AG04449 (cell line): ENCODE results near the gene SAYSD1.

Experiments
- CTCF ChIA-PET: fragments of 350-600 bp; formaldehyde crosslinking; extraction: SDS; loops from one replicate; lab custom pipeline; 2021; ENCODE audit warnings: antibody characterized with exemption; lab: Yijun Ruan, JAX
- POLR2A ChIA-PET: fragments of 400-600, 350-600 bp; formaldehyde crosslinking; extraction: SDS; loops from one replicate; lab custom pipeline; 2020; ENCODE audit warnings: antibody characterized with exemption, inconsistent platforms; lab: Yijun Ruan, JAX
- DNase-seq: peaks from one replicate; pipeline ENCODE4 v3.0.0-alpha.2; 2010; ENCODE audit warnings: low read depth, low spot score
- H3K4me3 ChIP-seq: 2 replicates; pipeline ENCODE4 v1.5.1; 2011; ENCODE audit warnings: low read depth, mild to moderate bottlenecking, control low read depth, low read length
- CTCF ChIP-seq: IDR thresholded peaks from one replicate; pipeline ENCODE4 v1.5.1; 2011; ENCODE audit warnings: mild to moderate bottlenecking, moderate library complexity, low read length, control low read depth, inconsistent platforms; ENCODE audit not compliant: insufficient read depth; ENCODE audit errors: missing control alignments

SAYSD1 gene

DNA sequence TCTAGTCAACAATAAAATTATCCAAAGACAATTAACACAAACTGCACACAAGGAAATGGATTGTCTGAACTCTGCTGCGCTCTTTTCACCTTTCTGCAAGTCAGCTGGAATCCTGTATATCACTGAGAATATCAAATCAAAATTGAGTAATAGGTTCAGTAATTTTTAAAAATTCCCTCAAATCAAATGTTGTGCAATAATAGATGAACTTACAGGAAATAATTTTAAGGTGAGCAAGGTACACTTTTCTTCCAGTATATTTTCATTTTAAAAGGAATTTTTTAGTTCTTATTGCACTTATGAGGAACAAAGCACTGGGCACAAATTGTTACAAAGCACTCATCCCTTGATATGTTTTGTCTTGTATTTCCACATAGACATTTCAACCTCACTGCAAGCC lies 1.2 kb downstream of the SAYSD1 start:
- no peak for DNase-seq
- ChIA-PET CTCF (no interaction called here), POLR2A (no interaction called here)
- no peak for TF ChIP-seq CTCF
- H3K4me3 ChIP-seq = no peak overlapping the region

DNA sequence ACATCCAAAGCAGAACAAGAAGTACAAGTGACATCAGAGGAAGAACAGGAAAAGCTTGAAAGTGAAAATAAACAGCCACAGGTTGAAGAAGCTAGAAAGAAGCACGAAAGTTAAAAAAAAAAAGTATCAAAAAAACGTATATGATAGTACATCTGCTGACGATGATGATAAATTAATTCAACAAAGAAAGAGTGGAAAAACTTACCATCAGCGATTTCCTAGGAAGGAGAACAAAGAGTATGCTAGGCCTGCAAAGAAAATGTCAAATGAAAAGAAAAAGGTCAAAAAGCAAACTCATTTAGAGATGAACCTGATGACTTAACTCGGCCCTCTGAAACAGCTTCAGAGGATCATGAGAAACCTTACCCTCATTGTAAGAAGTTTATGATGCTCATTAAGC lies 3.7 kb downstream of the SAYSD1 start:
- DNase-seq = no peak
- no peak overlapping the region for H3K4me3 ChIP-seq
- TF ChIP-seq CTCF = no peak
- ChIA-PET CTCF (no interaction called here), POLR2A (no interaction called here)

GRCh38 chr6:39108041-39108839 lies 6.7 kb downstream of the SAYSD1 start:
- H3K4me3 ChIP-seq = no peak overlapping the region
- no peak for TF ChIP-seq CTCF
- ChIA-PET CTCF (no interaction called here), POLR2A (no interaction called here)
- no peak for DNase-seq

DNA sequence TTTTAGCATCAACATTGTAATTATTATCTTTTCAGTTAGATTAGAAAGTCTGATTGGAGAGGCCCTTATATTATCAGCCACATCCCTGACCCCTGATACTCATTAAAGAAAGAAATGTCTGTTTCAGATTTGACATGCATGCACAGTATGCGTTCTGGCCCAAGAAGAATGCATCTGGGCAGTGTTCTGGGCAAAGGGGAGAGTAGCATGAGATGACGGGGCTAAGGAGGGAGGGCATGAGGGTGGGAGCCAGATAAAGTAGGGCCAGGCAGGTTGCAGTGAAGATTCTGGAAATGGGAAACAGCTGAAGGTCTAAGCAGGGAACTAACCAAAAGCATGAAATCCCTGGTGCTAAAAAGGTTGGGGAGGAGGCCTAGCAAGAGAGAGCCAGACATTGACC lies 7.3 kb downstream of the SAYSD1 start:
- no peak for DNase-seq
- TF ChIP-seq CTCF = no peak
- CTCF ChIA-PET = no interaction called here
- POLR2A ChIA-PET = no interaction called here
- no peak overlapping the region for H3K4me3 ChIP-seq

- POLR2A ChIA-PET = no interaction called here
- H3K4me3 ChIP-seq = no peak overlapping the region
- TF ChIP-seq CTCF = no peak
- no peak for DNase-seq
- CTCF ChIA-PET = no interaction called here
Observed at GRCh38 chr6:39107034-39107433, 8.0 kb downstream of the SAYSD1 start.

- no peak for DNase-seq
- no peak for TF ChIP-seq CTCF
- no peak overlapping the region for H3K4me3 ChIP-seq
- CTCF ChIA-PET = no interaction called here
- POLR2A ChIA-PET = no interaction called here
Observed at GRCh38 chr6:39104528-39104927, 10.5 kb downstream of the SAYSD1 start.
